Esophagus squamous epithelium (tissue), 4 donors: Measurements from ENCODE around the gene MAGI1.

ENCODE experiments used
- POLR2A ChIP-seq, 4 donors: fragments of 450-650 bp; IDR thresholded peaks; one replicate each; pipeline ENCODE4 v1.6.1; 2017; ENCODE audit warnings: antibody characterized with exemption in 4 of 4, mild to moderate bottlenecking in 4 of 4, moderate library complexity in 3 of 4
- TF ChIP-seq, protein P1 (sequence below), 6 experiments: fragments of 450-650 bp in 4 of 6; fragments of 200-600 bp in 2 of 6; sonication (generic) in 2 of 6; IDR thresholded peaks; one replicate each; pipeline ENCODE4 v1.5.1; 2016 to 2019; ENCODE audit warnings: antibody characterized with exemption in 6 of 6, mild to moderate bottlenecking in 4 of 6, moderate library complexity in 4 of 6

DNA sequence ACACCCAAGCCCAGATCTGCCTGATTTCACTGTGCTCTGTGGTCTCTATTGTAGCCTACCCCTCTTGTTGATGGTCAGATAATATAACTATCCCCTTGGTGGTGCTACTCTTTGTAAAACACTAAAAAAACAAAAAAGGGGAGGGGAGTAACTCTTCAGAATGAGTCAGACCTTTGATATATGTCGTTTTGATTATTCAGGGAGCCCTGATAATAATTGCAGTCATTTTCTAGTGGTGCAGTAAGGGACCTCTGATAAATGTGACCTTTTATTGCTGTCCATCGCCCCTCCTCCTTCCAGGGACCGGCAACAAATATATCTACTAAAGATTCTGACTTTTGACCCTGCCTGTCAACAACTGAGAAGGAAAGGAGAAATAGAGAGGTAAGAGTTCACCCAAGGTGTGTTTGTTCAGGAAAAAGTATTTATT is 45.1 kb upstream of the MAGI1 start:
- TF ChIP-seq, protein P1, sequence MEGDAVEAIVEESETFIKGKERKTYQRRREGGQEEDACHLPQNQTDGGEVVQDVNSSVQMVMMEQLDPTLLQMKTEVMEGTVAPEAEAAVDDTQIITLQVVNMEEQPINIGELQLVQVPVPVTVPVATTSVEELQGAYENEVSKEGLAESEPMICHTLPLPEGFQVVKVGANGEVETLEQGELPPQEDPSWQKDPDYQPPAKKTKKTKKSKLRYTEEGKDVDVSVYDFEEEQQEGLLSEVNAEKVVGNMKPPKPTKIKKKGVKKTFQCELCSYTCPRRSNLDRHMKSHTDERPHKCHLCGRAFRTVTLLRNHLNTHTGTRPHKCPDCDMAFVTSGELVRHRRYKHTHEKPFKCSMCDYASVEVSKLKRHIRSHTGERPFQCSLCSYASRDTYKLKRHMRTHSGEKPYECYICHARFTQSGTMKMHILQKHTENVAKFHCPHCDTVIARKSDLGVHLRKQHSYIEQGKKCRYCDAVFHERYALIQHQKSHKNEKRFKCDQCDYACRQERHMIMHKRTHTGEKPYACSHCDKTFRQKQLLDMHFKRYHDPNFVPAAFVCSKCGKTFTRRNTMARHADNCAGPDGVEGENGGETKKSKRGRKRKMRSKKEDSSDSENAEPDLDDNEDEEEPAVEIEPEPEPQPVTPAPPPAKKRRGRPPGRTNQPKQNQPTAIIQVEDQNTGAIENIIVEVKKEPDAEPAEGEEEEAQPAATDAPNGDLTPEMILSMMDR (IDR thresholded peaks at IDR 0.05), result no peak
- TF ChIP-seq POLR2A (IDR thresholded peaks at IDR 0.05), result no peak
